ENCODE results near the gene CFAP20. TPM values are rescaled to one million over a fixed set of nuclear protein-coding genes. Genes with fewer than 3 reads are reported as not detected.
A peak's percentile ranks its signal among the peaks of the same experiment; 100 is the strongest.
"Not testable (repeated sequence)": the region's sequence is repeated elsewhere in the genome, so short reads cannot be mapped to it uniquely, and the experiment has no call there.

CFAP20 gene
- total RNA-seq, 1 experiment from 2014 or later, result 49.6 TPM

DNA sequence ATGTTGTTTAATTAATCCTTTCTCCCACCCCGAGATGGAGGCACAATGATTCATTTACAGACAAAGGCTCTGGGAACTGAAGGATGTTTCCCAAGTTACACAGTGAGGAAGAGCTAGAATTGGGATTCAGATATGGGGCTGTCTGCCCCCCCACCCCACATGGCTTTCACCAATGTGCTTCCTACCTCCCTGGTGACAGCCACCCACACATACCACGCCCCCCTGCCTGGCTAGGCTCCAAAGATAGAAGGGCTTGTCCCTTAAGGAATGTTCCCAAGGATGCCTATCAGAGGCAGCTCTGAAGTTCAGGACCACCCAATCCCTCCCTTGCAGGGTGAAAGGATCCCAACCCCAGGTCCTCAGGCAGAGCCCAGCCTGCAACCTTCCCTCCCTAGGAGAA is 32.9 kb downstream of the CFAP20 start:
- no peak for TF ChIP-seq CTCF (conservative IDR thresholded peaks at IDR 0.05)
- TF ChIP-seq EZH2 (IDR thresholded peaks at IDR 0.05; ENCODE audit: low read depth), result no peak
- H3K27ac ChIP-seq, result no peak overlapping the region
- ChIA-PET POLR2A (ENCODE audit: unreplicated experiment) (no interaction called here), CTCF (interaction anchor here (0.8 kb wide), 1 partner anchor 144 kb away, joined by 3 read pairs; no protein-coding TSS in a partner anchor)
- H3K79me2 ChIP-seq (ENCODE audit: low read depth), result no peaks in the 10 kb centered on the region
- BruUV-seq (replicated peaks), result no TSS peak
- H3K27me3 ChIP-seq (ENCODE audit: insufficient read depth, low read depth), result peaks cover 26% of the 10 kb centered on the region; the same call in 1 of the 2 replicates
- peak in 1 of 2 experiments; percentile 14 for DNase-seq
- H3K36me3 ChIP-seq (ENCODE audit: low read depth), result no peaks in the 10 kb centered on the region
- peaks cover 9% of the 10 kb centered on the region; the same call in 1 of the 2 replicates for H3K4me1 ChIP-seq (replicated peaks; ENCODE audit: insufficient read depth)
- no peak overlapping the region for H3K4me3 ChIP-seq
- no peak overlapping the region for H2AFZ ChIP-seq
- H3K4me2 ChIP-seq, result no peak overlapping the region
- H3F3A ChIP-seq (ENCODE audit: insufficient read depth, low read depth), result no peaks in the 10 kb centered on the region
- no peaks in the 10 kb centered on the region for H3K9me3 ChIP-seq (ENCODE audit: insufficient read depth, low read depth)
- no peaks in the 10 kb centered on the region for H3K9me2 ChIP-seq (ENCODE audit: insufficient read depth)
- intact Hi-C loops (cut with micrococcal nuclease; ENCODE audit: unreplicated experiment), result no loop called here
- no peaks in the 10 kb centered on the region for H4K20me1 ChIP-seq (ENCODE audit: insufficient read depth)

- H2AFZ ChIP-seq; H3K9me2 ChIP-seq (ENCODE audit: insufficient read depth); H3K4me3 ChIP-seq; H3K27ac ChIP-seq; DNase-seq; H3K36me3 ChIP-seq (ENCODE audit: low read depth); BruUV-seq (replicated peaks); CTCF ChIA-PET; H3F3A ChIP-seq (ENCODE audit: insufficient read depth, low read depth); POLR2A ChIA-PET (ENCODE audit: unreplicated experiment); intact Hi-C loops (cut with micrococcal nuclease; ENCODE audit: unreplicated experiment); H3K4me1 ChIP-seq (replicated peaks; ENCODE audit: insufficient read depth); H3K79me2 ChIP-seq (ENCODE audit: low read depth); H3K4me2 ChIP-seq; H3K9me3 ChIP-seq (ENCODE audit: insufficient read depth, low read depth); H4K20me1 ChIP-seq (ENCODE audit: insufficient read depth): not testable (repeated sequence)
- H3K27me3 ChIP-seq (ENCODE audit: insufficient read depth, low read depth), result peaks cover 26% of the 10 kb centered on the region; the same call in 1 of the 2 replicates
Observed at GRCh38 chr16:58095575-58095960, 33.6 kb downstream of the CFAP20 start.

DNA sequence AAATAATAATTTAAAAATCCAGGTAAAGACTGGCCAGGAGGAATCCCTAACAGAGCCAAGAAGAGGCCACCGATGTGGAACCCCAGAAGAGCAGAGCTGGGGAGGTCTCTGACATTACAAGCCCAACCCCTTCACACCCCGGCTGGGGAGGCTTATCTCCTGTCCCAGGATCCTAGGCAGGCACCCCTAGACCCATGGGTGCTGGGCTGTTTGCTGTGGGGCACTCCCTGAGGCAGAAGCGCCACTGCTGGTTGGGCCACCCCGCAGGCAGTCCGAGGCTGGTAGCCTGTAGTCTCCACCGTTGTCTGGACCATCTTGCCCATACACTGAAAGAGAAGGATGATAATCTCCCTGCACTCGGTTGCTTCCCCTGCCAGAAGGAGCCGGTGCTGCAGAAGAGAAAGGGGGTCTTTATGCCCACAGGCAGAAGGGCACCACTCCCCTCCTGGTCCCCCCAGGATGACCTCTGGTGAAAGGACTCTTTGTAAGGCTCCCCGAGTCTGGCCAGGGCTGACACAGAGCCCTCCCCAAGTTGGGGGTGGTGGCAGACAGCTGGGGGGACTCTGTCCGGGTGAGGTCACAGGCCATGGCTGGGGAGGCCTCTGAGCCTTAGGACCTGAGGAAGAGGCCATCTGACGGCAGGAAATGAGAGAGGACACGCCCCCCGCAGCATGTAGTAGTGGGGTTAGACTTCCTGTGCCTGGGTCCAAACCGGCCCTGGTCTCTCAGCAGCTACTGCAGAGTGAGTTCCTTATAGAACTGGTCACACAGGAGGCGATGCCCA is 34.2 kb downstream of the CFAP20 start:
- H3K4me2 ChIP-seq, result no peak overlapping the region
- no peaks in the 10 kb centered on the region for H3F3A ChIP-seq (ENCODE audit: insufficient read depth, low read depth)
- no peaks in the 10 kb centered on the region for H3K79me2 ChIP-seq (ENCODE audit: low read depth)
- H3K27ac ChIP-seq, result no peak overlapping the region
- no peaks in the 10 kb centered on the region for H4K20me1 ChIP-seq (ENCODE audit: insufficient read depth)
- no peaks in the 10 kb centered on the region for H3K9me2 ChIP-seq (ENCODE audit: insufficient read depth)
- H3K4me1 ChIP-seq (replicated peaks; ENCODE audit: insufficient read depth), result peaks cover 9% of the 10 kb centered on the region; the same call in 1 of the 2 replicates
- no peak overlapping the region for H3K4me3 ChIP-seq
- no peaks in the 10 kb centered on the region for H3K36me3 ChIP-seq (ENCODE audit: low read depth)
- no peak for TF ChIP-seq CTCF (conservative IDR thresholded peaks at IDR 0.05)
- TF ChIP-seq EZH2 (IDR thresholded peaks at IDR 0.05; ENCODE audit: low read depth), result no peak
- ChIA-PET POLR2A (ENCODE audit: unreplicated experiment) (no interaction called here), CTCF (no interaction called here)
- no TSS peak for BruUV-seq (replicated peaks)
- no peak for DNase-seq
- intact Hi-C loops (cut with micrococcal nuclease; ENCODE audit: unreplicated experiment), result no loop called here
- H3K27me3 ChIP-seq (ENCODE audit: insufficient read depth, low read depth), result peaks cover 26% of the 10 kb centered on the region; the same call in 1 of the 2 replicates
- no peaks in the 10 kb centered on the region for H3K9me3 ChIP-seq (ENCODE audit: insufficient read depth, low read depth)
- H2AFZ ChIP-seq, result no peak overlapping the region

All from PC-9 (cell line).